HG03439 (cell line): ENCODE data around the gene NFX1.

Experiments
- ATAC-seq: cut with Tn5 transposase; IDR thresholded peaks from one replicate; pipeline ENCODE4 v1.9.1; 2021; ENCODE audit warnings: mild to moderate bottlenecking, moderate library complexity; ENCODE audit not compliant: unreplicated experiment

NFX1 gene

GRCh38 chr9:33265211-33265865 lies 25.0 kb upstream of the NFX1 start:
- ATAC-seq = no peak

GRCh38 chr9:33267151-33267767 lies 23.1 kb upstream of the NFX1 start:
- ATAC-seq = no peak

- ATAC-seq = no peak
These were observed 20.2 kb upstream of the NFX1 start for GRCh38 chr9:33270146-33270545.

- ATAC-seq = no peak
These were observed 18.3 kb upstream of the NFX1 start for GRCh38 chr9:33272061-33272460.

GRCh38 chr9:33273266-33273971 lies 16.9 kb upstream of the NFX1 start:
- no peak for ATAC-seq

- no peak for ATAC-seq
These were observed 16.4 kb upstream of the NFX1 start for GRCh38 chr9:33273972-33274328.

- no peak for ATAC-seq
These were observed 12.8 kb upstream of the NFX1 start for GRCh38 chr9:33277484-33277883.

GRCh38 chr9:33285502-33285901 lies 4.8 kb upstream of the NFX1 start:
- ATAC-seq = no peak

GRCh38 chr9:33287087-33287490 lies 3.2 kb upstream of the NFX1 start:
- ATAC-seq = no peak

GRCh38 chr9:33288235-33288634 lies 2.1 kb upstream of the NFX1 start:
- ATAC-seq = no peak

- no peak for ATAC-seq
These were observed 1.4 kb upstream of the NFX1 start for GRCh38 chr9:33288828-33289483.

GRCh38 chr9:33289496-33289895 lies 820 bp upstream of the NFX1 start:
- ATAC-seq = no peak

GRCh38 chr9:33289936-33290246 lies 425 bp upstream of the NFX1 start:
- peak; percentile 24 for ATAC-seq

- ATAC-seq = no peak
These were observed 698 bp downstream of the NFX1 start for GRCh38 chr9:33291031-33291397.

- no peak for ATAC-seq
These were observed 1.6 kb downstream of the NFX1 start for GRCh38 chr9:33291901-33292300.

- no peak for ATAC-seq
These were observed 3.5 kb downstream of the NFX1 start for GRCh38 chr9:33293782-33294181.

- no peak for ATAC-seq
These were observed 4.5 kb downstream of the NFX1 start for GRCh38 chr9:33294670-33295432.

GRCh38 chr9:33295571-33295970 lies 5.3 kb downstream of the NFX1 start:
- peak; percentile 33 for ATAC-seq

- peak; percentile 76 for ATAC-seq
These were observed 7.1 kb downstream of the NFX1 start for GRCh38 chr9:33297432-33297831.

GRCh38 chr9:33300546-33300945 lies 10.2 kb downstream of the NFX1 start:
- no peak for ATAC-seq

GRCh38 chr9:33304362-33304761 lies 14.0 kb downstream of the NFX1 start:
- ATAC-seq = no peak
